Activated gamma-delta T cell treated with anti-CD3 and anti-CD28 coated beads, Interleukin-2, amount 50 U/mL, for 16 hours (primary cell): ENCODE data around the gene PRR11.
A peak's percentile ranks its signal among the peaks of the same experiment; 100 is the strongest.
"Not testable (repeated sequence)": the region's sequence is repeated elsewhere in the genome, so short reads cannot be mapped to it uniquely, and the experiment has no call there.

Experiments
- DNase-seq: peaks from one replicate; pipeline ENCODE4 v3.0.0-alpha.2; 2020; ENCODE audit warnings: low read depth

The PRR11 gene

DNA sequence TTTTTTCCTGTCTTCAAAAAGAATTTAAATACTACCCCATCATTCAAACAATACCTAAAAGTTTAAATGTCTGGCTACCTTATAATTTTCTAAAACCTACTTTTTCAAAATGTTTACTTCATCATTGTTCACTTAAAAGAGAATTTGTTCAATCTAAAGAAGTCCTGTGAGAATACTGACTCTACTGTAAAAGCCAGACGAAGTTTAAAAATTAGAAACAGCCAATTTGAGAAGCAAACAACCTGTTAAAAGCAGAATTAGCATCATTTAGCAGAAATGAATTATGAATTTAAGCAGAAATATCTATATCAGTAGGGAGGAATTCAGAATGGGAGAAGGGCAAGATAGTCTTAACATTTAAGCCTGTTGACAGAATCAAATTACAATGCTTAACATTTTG lies 2.6 kb upstream of the PRR11 start:
- no peak for DNase-seq

DNA sequence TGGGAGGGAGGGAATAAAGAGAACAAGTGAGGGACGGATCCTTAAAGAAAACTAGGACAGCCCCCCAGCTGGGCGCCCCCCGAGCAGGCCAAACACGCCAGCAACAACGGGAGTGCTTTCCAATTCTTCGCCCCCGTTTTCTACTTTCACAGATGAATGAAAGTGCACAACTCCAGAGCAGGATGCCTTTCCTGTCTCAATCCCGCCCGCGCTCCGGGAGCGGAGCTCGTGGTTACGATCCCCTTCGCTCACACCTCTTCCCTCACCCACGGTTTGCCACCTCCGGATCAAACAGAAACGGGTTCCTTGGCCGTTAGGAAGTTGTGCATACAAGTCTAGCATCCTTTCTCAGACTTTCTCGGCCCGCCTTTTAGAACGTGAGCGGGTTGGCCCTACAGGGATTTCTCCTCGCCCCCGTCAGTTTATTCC lies 1.2 kb upstream of the PRR11 start:
- peak; percentile 4 for DNase-seq

DNA sequence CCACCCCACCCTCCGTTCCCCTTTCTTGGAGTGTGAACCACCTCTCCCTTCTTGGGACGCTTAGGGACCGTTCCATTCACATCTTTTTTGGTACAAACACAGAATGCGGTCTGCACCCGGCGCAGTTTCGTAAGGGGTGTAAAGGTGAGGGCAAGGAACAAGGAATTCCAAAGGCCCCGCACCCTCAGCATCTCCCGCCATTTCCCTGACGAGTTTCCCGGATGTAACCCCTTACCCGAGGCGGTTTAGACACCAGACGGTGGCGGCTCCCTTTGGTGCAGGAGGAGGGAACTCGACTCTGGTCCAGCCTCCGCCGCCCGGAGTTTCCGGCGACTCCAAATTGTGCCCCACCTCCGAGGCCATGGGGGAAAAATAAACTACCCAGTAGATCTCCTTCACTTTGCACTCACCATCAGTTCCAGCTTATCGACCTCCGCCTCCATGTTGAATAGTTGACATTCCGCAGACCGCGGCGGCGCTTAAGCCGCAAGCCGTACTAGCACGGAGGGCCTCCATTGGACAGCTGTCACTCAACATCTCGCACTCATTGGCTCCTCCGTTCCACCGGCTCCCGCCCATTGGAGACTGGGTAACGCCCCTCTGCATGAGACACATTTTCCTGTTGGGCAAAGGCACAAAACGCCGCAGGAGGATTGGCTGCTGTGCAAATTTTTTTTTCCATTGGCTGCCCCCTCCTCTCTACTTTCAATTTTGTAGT lies 666 bp upstream of the PRR11 start, which contains the start of gene SKA2:
SKA2 (minus strand) TSS at position 466 of the 718 bp plus-strand sequence; CDS start at position 443, 23 bp downstream.
- DNase-seq = peak; percentile 95

DNA sequence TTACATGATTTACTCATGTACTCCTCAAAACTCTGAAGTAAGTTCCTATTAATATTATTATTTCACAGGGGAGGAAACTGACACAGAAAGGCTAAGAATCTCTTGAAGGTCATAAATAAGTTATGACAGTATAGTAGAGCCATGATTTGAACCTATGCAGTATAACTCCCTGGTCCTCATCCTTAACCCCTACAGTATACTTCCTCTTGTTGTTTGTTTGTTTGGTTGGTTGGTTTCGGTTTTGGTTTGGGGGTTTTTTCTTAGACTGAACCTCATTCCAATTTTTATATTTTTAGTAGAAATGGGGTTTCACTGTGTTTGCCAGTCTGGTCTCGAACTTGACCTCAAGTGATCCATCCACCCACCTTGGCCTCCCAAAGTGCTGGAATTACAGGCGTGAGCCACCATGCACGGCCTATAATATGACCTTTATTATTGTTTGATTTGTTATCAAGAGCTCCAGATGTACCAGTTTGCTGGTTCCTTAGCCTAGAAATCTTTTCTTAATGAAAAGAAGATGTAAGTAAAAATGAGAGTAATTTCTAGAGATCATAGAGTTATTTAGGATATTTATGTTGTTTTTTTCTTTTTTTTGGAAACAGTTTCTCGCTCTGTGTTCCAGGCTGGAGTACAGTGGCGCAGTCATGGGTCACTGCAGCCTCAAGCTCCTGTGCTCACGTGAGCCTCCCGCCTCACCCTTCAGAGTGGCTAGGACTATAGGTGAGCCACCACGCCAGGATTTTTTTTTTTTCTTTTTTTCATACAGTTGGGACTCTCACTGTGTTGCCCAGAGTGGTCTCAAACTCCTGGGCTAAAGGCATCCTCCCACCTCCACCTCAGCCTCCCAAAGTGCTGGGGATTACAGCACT lies 4.8 kb downstream of the PRR11 start:
- no peak for DNase-seq

DNA sequence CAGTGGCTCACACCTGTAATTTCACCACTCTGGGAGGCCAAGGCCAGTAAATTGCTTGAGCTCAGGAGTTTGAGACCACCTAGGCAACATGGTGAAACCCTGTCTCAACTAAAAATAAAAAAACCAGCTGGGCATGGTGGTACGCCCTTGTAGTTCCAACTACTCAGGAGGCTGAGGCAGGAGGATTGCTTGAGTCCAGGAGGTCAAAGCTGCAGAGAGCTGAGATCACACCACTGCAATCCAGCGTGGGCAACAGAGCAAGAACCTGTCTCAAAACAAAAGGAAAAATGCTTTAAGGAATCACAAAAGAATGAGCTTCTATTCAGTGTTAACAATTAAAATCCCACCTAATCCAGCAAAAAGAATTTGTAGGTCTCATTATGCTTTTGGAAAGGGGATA lies 5.9 kb downstream of the PRR11 start:
- DNase-seq = no peak

DNA sequence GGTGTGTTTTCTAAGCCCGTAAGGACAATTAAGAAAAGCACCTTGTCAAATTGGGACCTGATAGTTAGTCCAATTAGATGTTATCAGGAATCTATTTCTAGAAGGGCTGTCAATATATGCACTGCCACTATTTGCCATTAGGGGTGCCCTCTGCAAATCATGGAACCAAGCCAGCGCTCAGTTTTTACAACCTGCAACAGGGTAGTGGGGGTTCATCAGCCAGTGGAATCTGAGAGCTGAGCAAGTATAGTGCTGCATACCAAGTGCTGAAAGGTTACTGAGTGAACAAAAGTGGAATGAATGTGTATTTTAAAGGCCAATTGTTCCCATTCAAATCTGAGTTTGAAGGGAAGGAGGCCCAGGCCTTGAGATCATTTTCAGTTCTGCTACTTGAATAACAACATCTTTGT lies 10.4 kb downstream of the PRR11 start:
- peak; percentile 9 for DNase-seq

DNA sequence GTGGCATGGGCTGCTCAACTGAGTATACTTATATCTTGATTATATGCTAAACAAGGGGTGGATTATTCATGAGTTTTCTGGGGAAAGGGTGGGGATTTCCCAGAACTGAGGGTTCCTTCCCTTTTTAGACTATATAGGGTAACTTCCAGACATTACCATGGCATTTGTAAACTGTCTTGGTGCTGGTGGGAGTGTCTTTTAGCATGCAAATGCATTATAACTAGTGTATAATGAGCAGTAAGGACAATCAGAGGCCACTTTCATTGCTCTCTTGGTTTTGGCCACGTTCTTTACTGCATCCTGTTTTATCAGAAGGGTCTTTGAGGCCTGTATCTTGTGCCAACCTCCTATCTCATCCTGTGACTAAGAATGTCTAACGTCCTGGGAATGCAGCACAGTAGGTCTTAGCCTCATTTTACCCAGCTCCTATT lies 12.0 kb downstream of the PRR11 start:
- DNase-seq = no peak

DNA sequence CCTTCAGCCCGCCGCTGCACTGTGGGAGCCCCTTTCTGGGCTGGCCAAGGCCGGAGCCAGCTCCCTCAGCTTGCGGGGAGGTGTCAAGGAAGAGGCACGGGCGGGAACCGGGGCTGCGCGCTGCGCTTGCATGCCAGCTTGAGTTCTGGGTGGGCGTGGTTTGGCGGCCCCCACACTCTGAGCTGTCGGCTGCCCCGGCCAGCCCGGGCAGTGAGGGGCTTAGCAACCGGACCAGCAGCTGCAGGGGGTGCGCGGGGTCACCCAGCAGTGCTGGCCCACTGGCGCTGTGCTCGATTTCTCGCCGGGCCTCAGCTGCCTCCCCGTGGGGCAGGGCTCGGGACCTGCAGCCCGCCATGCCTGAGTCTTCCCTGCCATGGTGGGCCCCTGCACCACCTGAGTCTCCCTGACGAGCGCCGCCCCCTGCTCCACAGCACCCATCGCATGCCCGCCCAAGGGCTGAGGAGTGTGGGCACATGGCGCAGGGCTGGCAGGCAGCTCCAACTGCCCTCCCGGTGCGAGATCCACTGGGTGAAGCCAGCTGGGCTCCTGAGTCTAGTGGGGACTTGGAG lies 17.0 kb downstream of the PRR11 start:
- DNase-seq = no peak

DNA sequence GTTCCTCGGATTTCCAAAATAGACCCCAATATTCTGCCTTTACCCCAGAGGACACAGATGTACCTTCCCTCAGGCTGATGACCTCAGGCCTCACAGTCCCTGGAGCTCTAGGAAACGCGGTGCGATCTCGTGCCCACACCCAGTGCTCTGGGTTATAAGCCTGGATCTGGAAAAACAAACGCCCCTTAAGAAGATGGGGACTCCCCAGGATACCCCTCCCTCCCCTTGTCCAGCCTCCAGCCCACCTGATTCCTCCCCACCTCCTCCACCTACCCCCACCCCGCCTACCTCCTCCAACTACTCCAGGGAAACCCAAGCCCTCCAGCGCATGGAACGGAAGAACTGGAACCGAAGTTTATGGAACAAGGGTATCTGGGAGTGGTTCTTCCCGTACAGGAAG lies 19.1 kb downstream of the PRR11 start:
- DNase-seq = no peak

DNA sequence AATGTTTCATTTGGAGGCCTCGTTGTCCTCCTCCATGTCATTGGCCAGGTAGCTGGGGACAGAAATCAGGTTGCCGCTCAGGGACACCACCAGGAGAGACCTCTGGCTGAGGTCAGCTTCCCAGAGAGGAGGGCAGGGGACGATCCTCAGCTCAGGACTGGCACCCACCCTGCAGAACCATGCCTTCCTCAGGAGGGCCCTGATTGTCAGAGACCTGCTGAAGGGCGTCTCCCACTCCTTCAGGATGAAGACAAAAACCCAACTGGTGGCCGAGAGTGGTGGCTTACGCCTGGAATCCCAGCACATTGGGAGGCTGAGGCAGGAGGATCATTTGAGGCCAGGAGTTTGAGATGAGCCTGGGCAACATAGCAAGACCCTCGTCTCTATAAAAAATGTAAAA lies 19.5 kb downstream of the PRR11 start:
- no peak for DNase-seq

DNA sequence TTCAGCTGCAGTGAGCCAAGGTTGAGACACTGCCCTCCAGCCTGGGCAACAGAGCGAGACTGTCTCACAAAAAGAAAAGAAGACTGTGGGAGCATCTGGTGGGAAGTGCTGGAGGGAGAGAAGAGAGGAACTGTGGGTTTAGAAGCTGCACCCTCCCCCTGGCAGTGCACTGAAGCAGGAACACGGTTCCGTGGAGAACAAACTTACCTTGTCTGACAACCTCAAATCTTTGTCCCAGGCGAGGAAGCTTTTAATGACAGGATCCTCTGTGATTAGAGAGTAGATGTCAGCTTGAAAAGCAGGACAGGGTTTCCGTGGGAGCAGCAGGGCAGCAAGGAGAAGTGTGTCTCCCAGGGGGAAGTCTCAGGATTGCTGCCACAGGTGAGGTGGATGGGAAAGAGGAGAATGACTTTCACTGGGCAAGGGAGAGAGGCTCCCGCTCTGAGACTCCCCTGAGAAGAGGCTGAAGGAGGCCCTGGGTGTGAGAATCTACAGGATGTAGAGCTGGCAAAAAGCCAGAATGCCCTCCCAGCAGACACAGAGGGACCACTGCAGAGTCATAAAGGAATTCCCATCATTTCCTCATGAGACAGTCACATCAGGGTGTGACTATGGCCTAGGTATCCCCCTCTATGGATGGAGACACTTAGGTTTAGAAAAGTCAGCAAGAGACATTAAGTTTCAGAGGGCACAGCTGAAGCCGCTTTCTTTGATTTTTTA lies 22.9 kb downstream of the PRR11 start:
- no peak for DNase-seq

DNA sequence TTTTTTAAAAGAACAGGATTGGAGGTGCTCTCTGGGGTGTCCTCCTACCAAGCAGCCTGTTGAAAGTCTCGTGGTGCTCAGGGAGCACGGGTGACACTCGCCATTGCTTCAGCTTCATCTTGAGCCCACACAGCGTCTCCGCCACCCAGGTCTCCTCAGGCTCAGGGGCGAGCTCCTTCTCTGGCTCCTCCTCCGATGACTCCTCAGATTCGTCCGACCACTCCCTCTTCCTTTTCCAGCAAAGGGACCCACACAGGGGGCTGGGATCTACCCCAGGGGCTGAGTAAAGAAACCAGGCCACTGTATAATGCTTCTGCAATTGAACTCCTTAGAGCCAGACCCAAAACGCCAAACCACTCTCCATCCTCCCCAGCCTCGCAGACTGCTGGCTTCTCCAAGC lies 24.1 kb downstream of the PRR11 start:
- DNase-seq = not testable (repeated sequence)

DNA sequence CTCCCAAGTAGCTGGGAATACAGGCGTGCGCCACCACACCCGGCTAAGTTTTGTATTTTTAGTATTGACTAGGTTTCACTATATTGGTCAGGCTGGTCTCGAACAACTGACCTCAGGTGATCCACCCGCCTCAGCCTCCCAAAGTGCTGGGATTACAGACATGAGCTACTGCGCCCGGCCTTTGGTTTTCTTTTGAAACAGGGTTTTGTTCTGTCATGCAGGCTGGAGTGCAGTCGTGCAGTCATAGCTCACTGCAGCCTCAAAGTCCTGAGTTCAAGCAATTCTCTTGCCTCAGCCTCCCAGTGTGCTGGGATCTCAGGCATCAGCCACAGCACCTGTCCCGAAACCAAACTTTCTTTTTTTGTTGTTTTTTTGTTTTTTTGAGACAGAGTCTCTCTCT lies 25.1 kb downstream of the PRR11 start:
- DNase-seq = no peak

DNA sequence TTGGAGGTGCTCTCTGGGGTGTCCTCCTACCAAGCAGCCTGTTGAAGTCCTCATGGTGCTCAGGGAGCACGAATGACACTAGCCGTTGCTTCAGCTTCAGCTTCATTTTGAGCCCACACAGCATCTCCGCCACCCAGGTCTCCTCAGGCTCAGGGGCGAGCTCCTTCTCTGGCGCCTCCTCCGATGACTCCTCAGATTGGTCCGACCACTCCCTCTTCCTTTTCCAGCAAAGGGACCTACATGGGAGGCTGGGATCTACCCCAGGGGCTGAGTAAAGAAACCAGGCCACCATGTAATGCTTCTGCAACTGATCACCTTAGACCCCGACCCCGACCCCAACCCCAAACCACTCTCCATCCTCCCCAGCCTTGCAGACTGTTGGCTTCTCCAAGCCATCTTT lies 25.9 kb downstream of the PRR11 start:
- DNase-seq = no peak

DNA sequence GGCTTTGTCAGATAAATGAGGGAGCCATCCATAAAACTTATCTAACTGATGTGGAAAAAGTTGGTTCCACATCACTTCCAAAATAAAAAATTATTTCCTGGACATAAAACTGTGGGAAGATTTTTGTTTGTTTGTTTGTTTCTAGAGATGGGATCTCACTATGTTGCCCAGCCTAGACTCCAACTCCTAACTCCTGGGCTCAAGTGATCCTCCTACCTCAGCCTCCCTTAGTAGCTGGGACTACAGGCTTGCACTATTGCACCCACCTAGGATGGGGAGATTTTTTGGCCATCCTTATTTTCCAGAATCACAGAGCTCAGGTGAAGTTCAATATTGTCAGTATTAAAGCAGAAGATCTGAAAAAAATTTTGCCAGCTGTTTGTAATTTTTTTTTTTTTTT lies 30.5 kb downstream of the PRR11 start:
- DNase-seq = no peak

DNA sequence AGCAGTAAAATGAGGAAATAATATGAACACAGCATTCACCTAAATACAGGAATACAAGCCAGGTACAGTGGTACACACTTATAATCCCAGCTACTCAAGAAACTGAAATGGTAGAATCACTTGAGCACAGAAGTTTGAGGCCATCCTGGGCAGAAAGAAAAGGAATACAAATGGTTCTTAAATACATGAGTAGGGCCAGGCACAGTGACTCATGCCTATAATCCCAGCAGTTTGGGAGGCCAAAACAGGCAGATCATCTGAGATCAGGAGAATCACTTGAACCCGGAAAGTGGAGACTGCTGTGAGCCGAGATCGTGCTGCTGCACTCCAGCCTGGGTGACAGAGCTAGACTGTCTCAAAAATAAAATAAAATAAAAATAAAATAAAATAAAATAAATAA lies 31.3 kb downstream of the PRR11 start:
- DNase-seq = no peak

DNA sequence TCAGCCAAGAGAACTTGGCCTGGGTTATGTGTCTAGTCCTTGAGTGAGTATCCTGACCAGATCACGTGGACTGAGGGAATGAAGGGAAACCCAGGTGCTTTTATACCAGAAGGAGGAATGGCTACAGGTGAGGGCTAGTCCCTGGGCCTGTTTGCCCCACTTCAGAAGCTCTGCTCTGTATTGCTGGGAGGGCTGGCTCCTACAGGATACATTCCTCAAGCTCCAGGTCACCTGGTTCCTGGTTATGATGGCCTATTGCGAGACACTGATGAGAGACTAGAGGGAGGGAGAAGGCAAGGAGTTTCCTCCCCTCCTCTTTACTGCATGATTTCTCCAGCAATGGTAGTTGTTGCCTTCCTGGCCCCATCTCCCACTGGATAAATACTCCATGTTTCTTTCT lies 35.3 kb downstream of the PRR11 start:
- no peak for DNase-seq

DNA sequence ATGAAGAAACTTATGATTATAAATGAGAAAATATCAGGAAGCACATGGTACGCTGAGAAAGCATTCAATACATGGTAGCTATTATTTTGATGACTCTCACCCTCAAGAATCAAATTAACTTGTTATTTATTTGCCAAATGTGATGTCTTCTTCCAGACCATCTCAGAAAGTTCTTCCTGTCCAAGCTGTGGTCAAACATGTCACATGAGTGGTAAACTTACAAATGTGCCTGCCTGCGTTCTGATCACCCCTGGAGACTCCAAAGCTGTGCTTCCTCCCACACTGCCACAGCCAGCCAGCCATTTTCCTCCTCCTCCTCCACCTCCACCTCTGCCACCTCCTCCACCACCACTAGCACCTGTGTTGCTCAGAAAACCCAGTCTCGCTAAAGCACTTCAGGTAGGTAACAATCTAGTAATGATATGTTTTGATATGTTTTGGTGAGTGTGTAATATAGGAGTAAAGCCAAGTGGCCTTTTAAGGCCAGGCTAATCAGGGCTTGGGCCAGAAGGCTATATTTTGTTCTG lies 37.9 kb downstream of the PRR11 start:
- no peak for DNase-seq

DNA sequence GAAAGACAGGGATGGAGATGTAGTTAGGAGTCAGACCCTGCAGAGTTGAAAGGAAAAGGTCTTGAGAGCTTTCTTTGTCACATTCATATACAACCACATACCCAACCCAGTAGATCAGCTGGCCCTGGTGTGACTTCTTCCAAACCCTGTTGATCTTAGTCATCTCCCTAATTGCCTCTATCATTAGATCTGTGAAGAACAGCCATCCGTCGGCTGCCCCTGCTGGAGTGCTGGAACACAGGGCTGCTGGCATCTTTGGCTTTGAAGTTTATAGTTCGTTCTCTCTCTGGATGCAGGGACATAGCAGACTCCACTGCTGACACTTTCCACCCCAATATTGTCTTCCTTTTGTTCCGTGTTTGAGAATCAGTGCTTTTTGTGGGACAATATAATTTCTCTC lies 43.9 kb downstream of the PRR11 start:
- no peak for DNase-seq

DNA sequence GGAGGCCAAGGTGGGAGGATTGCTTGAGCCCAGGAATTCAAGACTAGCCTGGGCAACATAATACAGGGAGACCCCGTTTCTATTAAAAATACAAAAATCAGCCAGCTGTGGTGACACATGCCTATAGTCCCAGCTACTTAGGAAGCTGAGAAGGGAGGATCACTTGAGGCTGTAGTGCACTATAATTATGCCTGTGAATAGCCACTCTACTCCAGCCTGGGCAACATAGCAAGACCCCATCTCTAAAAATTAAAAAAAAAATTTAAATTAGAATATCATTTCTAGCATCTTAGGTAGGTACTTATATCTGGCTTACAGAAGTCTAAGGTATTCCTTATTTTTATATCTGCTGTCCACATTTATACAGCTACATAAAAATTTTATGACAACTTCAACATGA lies 46.8 kb downstream of the PRR11 start:
- DNase-seq = no peak

DNA sequence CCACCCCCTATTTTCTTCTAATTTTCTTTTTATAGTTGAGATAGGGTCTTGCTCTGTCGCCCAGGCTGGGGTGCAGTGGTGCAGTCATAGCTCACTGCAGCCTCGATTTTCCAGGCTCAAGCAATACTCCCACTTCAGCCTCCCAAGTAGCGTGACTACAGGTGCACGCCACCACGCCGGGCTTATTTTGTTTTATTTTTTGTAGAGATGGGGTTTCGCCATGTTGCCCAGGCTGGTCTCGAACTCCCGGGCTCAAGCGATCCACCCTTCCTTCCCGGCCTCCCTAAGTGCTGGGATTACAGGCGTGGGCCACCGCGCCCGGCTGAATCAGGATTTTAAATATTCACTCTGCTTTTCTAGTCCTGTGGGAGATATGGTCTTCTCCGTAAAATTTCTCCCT lies 63.8 kb downstream of the PRR11 start:
- no peak for DNase-seq

DNA sequence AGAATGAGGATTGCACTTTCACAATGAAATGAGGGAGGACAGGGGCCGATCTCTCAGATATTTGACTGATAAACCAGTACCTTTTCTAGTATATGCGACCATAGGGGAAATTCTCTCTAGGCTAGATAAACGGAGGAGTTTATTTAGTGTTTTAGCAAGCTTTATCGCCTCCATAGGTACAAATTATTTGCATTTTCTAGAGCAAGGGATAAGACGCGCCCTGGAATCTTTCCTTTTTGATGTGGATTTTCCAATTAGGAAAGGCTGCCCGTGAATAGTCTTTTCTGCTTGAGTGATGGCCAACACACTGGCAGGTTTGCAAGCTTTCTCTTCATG lies 64.4 kb downstream of the PRR11 start:
- DNase-seq = no peak
